Hematopoietic multipotent progenitor cell (in vitro differentiated cells): ENCODE data around the gene IPPK. TPM values are rescaled to one million over a fixed set of nuclear protein-coding genes. Genes with fewer than 3 reads are reported as not detected.

Experiments used
- DNase-seq, 3 donors: peaks; one replicate each; pipeline ENCODE4 v3.0.0-alpha.2; 2011 to 2015; ENCODE audit warnings: low read depth in 2 of 3, low spot score in 2 of 3
- total RNA-seq: library from RNA; depleted of rRNA; stranded (reverse); fragments of >200 nt; gene quantifications from one replicate; pipeline ENCODE4 v1.2.3, GENCODE V29; 2012

IPPK gene
- total RNA-seq, 1 donor: 10.2 TPM

DNA sequence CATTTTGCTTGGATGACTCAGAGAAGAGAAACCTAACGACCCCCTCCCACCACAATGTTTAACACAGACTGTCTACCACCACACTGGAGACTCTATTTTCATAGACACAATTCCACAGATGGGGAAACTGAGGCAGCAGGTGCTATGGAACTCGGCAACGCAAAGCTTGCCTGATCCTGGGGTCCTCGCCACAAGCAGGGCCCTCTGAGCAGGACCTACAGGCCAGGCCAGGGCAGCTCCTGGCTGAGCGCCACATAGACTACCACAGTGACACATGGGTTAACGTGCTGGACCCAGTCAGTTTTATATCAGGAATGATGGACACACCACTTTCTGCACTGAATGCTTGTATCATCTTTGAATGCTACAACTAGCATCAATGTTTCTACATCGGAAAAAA is 11.8 kb downstream of the IPPK start:
- DNase-seq: no peak

DNA sequence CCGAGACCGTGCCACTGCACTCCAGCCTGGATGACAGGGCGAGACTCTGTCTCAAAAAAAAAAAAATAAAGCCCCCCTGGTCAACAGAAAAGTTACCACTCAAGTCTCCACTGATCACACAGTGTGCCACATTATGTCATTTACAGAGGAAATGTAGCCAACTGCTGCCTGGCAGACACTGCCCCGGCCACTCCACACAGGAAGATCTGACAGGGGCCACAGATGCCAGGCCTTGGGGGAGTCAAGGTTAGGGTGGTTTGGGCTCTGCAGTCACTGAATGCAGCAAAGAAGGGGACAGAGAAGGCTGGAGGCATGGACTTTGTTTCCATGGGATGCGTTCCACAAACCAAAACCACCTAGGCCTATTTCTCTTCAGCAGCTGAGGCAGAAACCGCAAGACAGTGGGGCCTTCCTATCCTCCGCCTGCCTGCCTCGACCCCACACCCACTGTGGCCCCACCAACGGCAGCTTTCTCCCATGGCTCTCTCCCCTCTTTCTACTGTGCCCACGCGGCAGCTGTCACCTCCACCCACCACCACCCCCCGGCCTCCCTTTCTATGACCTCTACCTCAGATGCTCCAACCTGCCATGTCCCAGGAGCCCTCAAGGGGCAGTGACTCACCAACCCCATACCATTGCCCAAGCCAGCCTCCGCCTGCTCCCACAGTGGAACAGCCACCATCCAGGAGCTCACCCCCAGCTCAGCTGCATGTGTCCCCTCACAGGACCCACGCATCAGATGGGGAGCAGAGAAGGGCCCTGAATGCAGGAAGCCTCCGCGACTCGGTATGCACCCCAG is 12.4 kb downstream of the IPPK start:
- no peak for DNase-seq

DNA sequence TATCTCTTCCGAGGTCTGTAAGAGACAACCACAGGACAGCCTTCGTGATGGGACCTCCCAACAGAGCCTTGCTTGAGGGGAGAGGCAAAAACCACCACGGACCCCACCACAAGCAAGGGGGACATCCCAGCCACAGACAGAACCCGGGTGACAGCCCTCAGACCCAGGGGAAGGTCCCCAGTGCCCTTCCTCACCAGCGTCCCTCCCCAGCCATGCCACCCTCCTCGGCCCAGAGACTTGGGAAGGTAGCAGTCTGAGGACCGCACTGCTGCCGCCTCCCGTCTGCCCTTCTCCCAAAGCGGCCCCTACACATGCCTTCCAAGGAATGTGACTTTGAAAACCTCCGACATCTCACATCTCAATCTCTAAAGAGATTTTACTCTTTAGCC is 13.4 kb downstream of the IPPK start:
- no peak for DNase-seq

DNA sequence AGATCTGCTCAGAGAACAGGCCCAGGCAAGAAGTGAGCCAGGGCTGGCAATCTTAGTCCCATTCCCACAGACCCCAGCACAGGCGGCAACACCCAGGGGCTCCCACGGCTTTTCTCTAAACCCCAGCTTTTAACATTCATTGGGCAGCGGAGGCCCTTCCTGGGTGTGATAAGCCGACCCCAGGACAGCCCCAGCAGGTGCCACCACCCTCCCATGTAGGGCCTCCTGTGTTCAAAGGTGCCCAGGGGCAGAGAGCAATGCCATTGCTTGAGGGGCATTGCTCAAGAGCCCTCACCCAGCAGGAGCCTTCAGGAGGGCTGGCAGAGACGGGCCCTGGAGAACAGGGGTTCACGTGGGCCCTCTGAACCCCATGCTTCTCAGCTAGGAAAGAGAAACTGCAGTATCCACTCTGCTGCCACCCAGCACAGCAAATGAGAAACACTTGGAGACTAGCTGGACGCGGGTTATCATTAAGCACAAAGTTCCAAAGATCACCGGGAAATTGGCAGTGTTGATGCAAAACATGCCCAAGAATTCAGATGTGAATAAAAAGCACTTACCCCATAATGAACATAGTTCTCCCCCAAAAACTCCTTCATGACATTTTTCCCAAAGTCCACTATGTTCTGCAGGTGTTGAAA is 13.9 kb downstream of the IPPK start:
- DNase-seq: no peak

DNA sequence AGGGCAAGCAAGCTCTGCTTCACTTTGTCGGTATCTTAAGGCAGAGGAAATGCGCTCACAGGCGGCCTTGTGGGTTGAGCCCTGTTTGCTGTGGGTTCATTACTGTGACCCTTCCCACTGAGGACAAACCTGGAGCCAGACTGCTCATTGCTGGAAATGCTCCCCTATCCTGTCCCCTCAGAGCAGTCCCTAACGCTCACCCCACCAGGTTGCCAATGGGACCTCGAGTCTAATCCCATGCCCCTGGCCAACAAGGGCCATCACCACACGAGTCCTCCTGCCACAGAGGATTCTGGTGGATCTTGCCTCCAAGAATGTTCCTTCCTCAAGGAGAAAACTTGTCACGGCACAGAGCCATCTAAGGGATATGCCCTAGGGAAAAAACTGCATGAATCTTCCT is 14.6 kb downstream of the IPPK start:
- DNase-seq: no peak

DNA sequence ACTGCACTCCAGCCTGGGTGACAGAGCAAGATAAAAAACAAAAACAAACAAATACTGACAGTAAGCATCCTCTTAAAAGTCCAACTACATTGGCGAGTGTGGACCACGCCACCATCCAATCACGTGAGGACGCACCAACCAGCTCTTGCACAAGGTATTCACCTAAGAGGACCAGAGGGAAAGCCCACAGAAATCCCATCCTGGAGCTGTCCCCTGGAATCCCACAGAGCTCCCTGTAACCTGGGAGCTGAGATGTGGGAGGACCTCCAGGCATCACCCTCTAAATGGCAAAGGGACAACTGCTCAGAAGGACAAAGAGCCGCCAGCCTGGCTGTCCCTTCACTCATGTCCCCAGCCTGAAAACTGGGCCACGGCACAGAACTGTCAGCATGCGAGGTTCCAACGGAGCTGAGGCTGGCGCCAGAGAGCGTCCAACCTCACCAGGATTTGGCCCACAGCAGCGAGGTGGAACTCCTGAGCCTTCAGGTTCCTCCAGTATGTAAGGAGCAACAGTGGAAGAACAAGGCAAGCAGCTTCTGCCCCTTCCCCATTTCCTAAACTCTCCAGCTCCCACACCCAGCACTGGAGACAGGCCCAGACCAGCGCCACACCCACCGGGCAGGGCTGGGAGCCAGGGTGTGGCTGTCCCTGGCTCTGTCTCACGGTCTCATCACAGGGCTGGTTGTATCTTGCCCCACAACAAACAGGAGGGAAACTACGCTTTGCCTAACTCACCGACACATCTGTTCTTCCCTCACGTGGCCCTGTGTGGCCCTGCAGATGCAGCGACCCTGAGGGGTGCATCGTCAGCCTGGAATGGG is 15.2 kb downstream of the IPPK start:
- no peak for DNase-seq

DNA sequence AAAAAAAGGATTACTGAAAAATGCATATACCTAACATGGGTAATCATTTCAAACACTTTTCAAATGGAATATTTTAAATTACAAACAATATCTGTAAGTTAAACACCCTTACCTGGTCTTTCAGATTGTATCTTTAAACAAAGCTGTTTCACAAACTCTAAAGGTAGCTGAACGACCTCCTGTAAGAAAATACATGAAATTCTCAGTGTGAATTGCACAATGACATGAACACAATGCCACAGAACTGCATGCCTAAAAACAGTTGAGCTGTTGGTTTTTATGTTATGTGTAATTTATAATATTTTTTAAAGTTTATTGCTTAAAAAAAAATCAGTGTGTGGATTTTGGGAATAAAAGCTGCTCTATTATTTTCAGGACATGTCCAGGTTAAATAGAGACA is 17.5 kb downstream of the IPPK start:
- DNase-seq: no peak

DNA sequence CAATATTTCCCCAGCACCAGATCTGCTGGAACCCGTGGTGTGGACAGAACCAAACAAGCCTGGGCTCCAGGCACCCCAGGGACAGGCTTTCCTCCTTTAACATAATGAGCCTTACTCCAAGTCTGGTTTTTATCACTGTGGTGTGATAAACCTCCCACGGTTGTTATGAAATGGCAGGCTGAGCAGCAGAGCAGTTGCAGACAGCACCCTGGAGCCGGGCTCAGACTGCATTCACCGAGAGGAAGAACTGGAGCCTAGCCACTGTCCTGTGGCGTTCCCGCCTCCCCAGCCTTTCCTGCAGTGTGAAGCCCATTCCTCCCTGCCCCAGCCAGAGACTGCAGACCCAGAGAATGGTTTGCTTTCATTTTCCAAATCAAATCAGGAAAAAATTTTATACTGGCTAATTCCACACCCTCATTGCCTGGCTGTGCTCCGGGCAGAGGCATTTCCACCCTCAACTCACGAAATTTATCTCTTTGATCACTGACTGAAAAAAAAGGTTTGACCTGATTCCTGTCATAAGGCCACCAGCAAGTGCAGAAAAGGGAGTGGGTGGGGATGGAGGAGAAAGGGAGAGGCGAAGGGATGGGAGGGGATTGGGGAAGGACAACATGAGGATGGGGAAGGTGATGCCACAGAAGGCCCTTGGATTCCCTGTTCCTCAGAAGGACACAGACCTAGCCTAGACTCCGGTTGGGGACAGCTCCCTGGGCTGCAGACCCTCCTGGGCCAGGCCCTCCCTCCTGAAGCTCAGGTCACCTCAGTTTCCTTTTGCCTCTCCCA is 18.9 kb downstream of the IPPK start:
- DNase-seq: no peak

DNA sequence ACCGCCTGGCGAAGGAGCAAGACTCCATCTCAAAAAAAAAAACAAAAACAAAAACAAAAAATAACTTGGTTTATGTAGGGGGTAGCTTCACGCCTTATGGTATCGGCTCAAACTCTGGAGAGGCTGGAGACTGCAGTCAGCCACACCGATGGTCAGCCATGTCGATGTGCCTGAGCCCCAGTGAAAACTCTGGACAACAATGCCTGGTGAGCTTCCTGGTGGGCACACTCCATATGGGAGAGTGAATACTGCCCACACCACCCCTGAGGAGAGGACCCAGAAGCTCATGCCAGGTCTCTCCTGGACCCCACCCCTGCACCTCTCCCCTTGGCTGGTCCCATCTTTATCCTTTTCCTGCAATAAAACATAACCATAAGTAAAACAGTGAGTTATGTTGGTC is 19.6 kb downstream of the IPPK start:
- DNase-seq: no peak

DNA sequence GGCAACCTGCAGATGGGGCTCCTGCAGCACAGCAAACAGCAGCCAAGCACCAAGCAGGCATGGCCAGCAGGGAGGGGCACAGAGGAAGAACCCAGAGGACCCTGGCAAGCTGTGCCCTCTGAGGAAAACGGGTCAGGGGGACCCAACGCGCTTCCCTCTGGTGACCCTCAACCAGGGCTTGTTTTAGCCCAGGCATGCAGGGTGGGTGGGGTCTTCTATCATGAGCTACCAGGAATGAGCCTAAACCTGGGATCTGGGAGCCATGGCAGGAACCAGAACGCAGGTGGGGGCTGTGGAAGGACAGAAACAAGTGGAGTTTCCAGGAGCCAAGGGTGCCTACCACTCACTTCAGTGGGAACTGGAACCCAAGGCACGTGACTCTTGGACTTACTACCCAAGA is 20.9 kb downstream of the IPPK start:
- DNase-seq: no peak

DNA sequence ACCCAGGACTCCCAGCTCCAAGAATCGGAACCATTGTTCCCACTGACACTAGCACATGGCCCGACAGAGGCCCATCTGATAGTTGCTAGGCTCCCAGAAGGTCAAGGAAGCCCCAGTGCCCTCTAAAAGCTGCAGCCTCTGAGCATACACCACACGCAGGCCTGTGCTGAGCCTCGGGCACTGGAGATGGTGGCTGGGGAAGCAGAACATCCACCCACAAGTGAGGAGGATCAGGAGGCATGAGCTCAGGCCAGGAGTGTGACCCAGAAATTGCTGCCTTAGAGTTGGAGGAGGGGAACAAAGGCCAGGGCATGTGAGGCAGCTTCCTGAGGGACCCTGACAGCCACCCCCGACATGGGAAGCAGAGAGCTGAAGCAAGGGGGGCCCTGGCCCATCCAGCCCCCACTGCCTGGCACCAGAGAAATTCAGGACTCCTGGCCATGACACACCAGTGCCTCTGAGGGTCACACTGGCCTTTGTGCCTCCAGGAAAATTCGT is 21.4 kb downstream of the IPPK start:
- no peak for DNase-seq

DNA sequence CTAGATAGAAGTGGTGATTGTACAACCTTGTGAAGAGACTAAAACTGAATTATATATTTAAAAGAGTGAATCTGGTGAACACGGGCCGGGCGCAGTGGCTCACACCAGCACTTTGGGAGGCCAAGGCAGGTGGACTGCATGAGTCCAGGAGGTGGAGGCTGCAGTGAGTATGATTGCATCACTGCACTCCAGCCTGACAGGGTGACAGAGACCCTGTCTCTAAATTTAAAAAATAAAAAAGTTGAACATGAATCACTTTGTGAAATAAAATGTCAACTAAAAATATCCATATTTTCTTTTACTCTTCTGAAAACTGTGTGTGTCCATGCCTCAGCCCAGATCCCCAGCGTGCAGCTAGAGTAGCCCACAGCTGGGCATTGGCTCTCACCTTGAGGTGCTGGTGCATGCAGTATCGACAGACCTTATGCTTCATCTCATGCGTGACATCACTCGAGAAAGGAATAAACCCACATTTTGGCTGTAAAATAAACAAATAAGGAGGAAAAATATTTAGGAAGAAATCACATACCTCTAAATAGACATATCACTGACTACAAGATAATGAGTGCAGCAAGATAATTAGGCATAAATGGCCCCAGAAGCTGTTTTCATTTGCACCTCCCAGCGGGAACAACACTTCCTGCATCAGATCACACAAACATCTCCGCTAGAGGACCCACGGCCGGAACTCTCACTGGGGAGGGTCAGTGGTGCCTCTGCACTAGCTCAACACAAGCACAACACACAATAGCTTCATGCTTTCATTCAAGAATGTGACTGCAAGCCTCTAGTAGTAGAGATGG is 22.1 kb downstream of the IPPK start:
- DNase-seq: no peak

DNA sequence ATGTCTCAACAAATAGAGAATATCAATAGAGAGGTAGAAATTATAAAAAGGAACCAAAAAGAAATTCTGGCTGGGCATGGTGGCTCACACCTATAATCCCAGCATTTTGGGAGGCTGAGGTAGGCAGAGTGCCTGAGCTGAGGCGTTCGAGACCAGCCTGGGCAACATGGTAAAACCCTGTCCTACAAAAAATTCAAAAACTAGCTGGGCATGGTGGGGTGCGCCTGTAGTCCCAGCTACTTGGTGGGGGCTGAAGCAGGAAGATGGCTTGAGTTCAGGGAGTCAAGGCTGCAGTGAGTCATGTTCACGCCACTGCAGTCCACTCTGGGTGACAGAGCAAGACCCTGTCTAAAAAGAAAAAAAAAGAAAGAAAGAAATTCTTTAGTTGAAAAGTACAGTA is 24.9 kb downstream of the IPPK start:
- no peak for DNase-seq

DNA sequence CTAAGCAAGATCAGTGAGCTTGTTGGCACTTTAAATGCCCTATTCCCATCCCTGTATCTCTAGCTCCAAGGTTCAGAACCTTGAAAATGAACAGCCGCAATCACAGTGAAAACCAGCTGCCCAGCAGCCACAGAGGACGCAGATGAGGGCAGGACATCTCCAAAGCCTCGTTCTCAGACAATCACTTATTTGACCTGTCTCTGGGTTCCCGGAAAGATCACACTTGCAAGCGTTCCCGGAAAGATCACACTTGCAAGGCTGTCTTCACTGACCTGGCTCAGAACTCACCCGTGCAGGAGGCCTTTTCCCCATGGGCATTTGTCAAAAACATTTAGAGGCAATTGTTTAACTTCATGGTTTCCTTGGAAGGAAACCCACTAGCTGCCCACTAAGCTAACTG is 25.7 kb downstream of the IPPK start:
- DNase-seq: no peak

DNA sequence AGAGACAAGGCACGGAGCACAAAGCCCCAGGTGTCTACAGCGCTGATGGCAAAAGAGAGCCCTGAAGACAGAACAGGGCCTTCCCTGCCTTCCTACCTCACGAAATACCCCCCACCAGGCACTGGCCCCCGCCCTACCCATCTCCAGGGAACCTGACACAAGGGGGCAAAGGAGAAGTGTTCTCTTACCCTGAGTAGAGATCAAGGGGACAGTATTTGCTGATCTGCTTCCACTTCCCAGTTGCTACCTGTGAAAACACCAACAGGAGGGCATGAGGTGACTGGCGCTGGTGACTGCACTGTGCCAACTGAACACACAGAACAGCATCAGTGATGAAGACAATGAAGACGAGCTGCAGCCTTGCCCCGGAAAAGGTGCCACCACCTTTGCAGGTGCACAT is 27.4 kb downstream of the IPPK start:
- no peak for DNase-seq

DNA sequence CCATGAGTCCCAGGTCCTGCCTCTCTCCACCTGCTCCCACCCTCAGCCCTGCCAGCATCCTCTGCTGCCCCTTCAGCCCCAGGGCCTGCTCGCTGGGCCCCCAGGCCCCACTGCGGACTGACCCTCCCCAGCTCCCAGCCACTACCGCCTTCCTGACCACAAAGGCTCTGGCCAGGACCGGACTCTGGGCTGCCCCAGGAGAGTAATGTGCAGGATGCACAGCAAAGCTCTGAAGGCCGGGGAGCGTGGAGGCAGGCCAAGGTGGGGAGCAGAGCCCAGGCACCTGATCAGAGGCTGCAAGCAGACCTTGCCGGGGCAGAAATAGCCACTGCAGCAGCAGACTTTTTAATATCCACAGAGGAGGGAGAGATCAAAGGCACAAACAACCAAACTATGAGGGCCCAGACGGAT is 27.9 kb downstream of the IPPK start:
- no peak for DNase-seq

DNA sequence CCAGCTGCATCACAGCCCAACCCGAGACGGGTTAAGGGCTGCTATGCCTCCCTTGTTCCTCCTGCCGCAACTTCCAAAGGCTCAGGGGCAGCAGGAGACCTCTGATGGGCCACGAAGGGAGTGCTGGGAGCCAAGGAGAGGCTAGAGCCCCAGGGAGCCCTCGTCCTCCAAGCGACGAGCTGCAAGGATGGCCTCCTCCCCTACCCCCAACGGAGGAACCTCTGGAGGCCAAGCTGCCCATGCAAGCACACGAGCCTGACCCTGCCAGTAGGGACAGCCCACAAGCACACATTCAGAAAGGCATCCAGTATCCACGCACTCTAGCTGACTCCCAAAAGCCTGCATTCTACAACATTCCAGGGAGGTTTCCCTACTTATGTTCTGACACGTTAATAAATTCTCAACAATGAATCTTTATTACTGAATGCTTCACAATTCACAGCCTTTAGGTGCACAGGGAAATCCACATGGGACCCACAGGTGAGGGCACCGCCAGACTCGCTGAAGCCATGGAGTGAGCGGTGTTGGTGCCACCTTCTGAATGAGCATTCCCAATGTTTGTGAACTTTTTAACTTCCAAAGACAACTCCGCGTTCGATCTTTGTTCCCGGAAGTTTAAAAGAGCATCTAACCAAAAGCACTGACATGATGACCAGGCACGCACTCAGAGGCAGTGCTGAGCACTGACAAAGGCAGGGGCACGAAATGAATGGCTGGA is 28.7 kb downstream of the IPPK start:
- DNase-seq: no peak

DNA sequence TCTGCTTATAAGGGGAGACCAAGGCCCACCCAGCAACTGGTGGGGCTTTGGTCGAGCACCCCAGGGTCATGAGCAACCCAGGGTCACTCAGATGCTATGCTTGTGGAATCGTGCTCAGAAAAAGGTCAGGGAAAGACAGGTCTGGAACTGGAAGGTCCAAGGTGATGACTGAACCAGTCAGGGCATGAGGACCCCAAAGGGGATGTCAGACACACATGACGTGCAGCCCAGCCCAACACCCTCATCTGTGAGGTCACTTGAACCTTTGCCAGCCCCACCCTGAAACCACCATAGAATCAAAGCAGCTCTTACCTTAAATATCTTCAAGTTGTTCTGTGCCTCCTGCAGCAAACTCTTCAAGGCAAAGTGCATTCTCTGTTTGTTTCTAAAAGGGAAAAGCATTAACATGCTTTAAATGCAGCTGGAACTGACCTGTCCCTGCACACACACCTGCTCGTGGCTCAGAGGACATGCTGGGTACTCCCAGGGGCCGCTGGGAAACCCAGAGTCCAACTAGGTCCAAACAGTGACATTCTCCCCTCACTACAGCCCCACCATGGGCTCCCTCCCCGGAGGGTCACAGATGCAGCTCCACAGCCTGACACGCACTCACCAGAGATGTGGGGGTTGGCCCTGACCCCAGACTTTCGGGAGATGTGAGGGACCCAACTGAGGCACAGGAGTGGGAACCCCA is 29.4 kb downstream of the IPPK start:
- no peak for DNase-seq

DNA sequence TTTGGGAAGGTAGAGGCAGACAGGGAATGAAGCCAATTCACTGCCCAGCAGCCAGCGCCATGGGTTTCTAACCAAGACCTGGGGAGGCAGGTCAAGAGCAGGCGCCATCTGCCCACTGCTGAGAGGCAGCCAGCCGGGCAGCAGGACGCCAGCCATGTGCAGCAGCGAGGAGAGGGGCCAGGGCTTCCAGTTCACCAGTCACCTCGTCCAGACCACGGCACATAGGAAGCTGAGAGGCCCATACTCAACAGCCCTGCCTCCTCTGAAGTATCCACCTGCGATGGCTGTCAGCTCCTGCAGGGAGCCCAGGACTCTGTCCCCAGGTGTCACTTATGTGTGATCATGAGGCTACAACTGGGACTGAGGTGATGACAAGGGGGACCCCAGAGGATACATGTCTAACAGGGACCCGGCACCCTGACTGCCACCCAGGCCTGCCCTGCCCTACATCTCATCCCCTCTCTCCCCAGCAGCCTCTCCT is 30.1 kb downstream of the IPPK start:
- no peak for DNase-seq
